Smooth muscle cell (in vitro differentiated cells): ENCODE measurements around the gene RFESD. TPM values are rescaled to one million over a fixed set of nuclear protein-coding genes. Genes with fewer than 3 reads are reported as not detected.

ENCODE experiments used
- DNase-seq: peaks from one replicate; lab custom pipeline; 2025; ENCODE audit not compliant: unreplicated experiment; lab: John Stamatoyannopoulos, UW
- H2AFZ ChIP-seq: fragments of 200-600 bp; sonication (generic); 2 replicates; pipeline ENCODE4 v1.6.0; 2016; ENCODE audit warnings: antibody characterized with exemption, low read depth, mild to moderate bottlenecking
- H3F3A ChIP-seq: fragments of 200-600 bp; sonication (generic); 2 replicates; pipeline ENCODE4 v1.6.0; 2017; ENCODE audit warnings: antibody characterized with exemption, low read depth
- H3K27ac ChIP-seq: fragments of 200-600 bp; sonication (generic); 2 replicates; pipeline ENCODE4 v1.5.1; 2016; ENCODE audit warnings: low read depth, mild to moderate bottlenecking
- H3K27me3 ChIP-seq: fragments of 200-600 bp; sonication (generic); 2 replicates; pipeline ENCODE4 v1.6.1; 2016; ENCODE audit warnings: low read depth, mild to moderate bottlenecking
- H3K36me3 ChIP-seq: fragments of 200-600 bp; sonication (generic); 2 replicates; pipeline ENCODE4 v1.5.1; 2016; ENCODE audit warnings: low read depth
- H3K4me1 ChIP-seq: fragments of 200-600 bp; sonication (generic); 2 replicates; pipeline ENCODE4 v1.5.1; 2016; ENCODE audit warnings: low read depth
- H3K4me2 ChIP-seq: fragments of 200-600 bp; sonication (generic); 2 replicates; pipeline ENCODE4 v1.6.0; 2016; ENCODE audit warnings: mild to moderate bottlenecking
- H3K4me3 ChIP-seq: fragments of 200-600 bp; sonication (generic); 2 replicates; pipeline ENCODE4 v1.5.1; 2016; ENCODE audit warnings: mild to moderate bottlenecking
- H3K79me2 ChIP-seq: fragments of 200-600 bp; sonication (generic); 2 replicates; pipeline ENCODE4 v1.6.0; 2016; ENCODE audit warnings: low read depth, mild to moderate bottlenecking
- H3K9ac ChIP-seq: fragments of 200-600 bp; sonication (generic); 2 replicates; pipeline ENCODE4 v1.6.0; 2016; ENCODE audit warnings: low read depth
- H3K9me3 ChIP-seq: fragments of 200-600 bp; sonication (generic); replicated peaks from 2 replicates; pipeline ENCODE4 v1.5.1; 2016; ENCODE audit warnings: low read depth
- H4K20me1 ChIP-seq: fragments of 200-600 bp; sonication (generic); 2 replicates; pipeline ENCODE4 v1.6.0; 2016; ENCODE audit warnings: low read depth
- WGBS: methylation state at CpG from one replicate; pipeline ENCODE4 v1.1.7; 2016; ENCODE audit warnings: low lambda C conversion rate; 5-methylcytosine and 5-hydroxymethylcytosine counted together
- polyA plus RNA-seq: library from polyadenylated mRNA; unstranded; fragments of >200 nt; fragmentation: Nextera tagmentation; extraction: Ambion mirVana; gene quantifications from 2 replicates; pipeline ENCODE4 v1.2.1, GENCODE V29; 2016
- total RNA-seq: library from RNA; depleted of rRNA; stranded (reverse); fragments of >200 nt; gene quantifications from 2 replicates; pipeline ENCODE4 v1.2.3, GENCODE V29; 2014
- TF ChIP-seq, protein P1 (sequence below): fragments of 200-600 bp; sonication (generic); IDR thresholded peaks from 2 replicates; pipeline ENCODE4 v1.5.1; 2017; ENCODE audit warnings: borderline replicate concordance, mild to moderate bottlenecking, antibody characterized with exemption; ENCODE audit not compliant: insufficient read depth, poor library complexity, severe bottlenecking

The RFESD gene
- total RNA-seq: 0.45 and 6.8 TPM in 2 replicates
- 3.6 and 8.2 TPM in 2 replicates for polyA plus RNA-seq

DNA sequence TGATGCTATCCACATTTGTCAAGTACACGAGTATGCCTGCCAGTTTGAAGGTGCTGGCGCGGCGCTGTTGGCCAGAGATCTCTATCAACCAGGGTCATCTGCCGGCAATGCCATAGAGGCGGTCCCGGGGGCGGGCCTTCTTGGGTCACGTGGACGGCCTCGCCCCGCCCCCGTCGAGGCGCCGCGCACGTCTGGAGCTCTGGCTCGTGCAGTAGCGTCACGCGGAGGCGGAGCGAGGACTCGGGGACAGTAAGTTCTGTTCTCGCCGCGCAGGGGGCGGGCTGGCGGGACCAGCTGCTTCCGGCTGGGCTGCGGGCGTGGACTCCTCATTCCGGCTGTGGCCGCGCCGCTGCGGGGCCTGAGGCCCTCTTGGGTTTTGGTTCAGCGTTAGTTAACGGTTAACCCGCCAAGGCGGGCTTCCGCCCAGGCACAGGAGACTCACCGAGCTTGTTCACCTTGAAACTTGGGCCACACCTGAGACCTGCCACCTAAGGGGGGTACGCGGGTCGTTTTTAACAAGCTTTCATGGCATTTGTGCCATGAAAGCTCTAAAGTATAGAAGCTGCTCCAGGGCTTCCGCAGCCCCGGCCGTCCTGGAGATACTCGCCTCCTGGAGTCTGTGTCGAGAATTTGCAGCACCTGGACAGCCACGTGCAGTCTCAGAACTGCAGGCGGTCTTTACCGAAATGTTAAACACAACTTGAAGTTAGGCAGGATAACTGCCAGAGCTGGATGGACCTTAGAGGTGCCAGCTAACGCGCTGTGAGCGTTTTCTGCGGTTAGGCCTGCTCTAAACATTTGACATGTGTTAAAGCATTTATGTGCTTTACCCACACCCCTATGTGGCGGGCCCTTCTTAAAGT is at the start of gene RFESD:
RFESD (plus strand) TSS at position 209 of the 863 bp plus-strand sequence. CDS start 5,495 bp downstream, outside the sequence.
- Histone ChIP-seq H3K9me3 (no peaks in the 10 kb centered on the region), H3K79me2 (no peaks in the 10 kb centered on the region), H3K4me3 (peak within 1 kb of the TSS; percentile 68), H3K36me3 (no peaks in the 10 kb centered on the region), H3K9ac (peak within 1 kb of the TSS; percentile 85), H3K4me1 (peaks cover 9% of the 10 kb centered on the region), H3K4me2 (peak within 1 kb of the TSS; percentile 94), H3K27ac (peak within 1 kb of the TSS; percentile 86), H2AFZ (peak within 1 kb of the TSS; percentile 97), H4K20me1 (no peaks in the 10 kb centered on the region), H3K27me3 (no peaks in the 10 kb centered on the region), H3F3A (peaks cover 14% of the 10 kb centered on the region)
- TF ChIP-seq, protein P1, sequence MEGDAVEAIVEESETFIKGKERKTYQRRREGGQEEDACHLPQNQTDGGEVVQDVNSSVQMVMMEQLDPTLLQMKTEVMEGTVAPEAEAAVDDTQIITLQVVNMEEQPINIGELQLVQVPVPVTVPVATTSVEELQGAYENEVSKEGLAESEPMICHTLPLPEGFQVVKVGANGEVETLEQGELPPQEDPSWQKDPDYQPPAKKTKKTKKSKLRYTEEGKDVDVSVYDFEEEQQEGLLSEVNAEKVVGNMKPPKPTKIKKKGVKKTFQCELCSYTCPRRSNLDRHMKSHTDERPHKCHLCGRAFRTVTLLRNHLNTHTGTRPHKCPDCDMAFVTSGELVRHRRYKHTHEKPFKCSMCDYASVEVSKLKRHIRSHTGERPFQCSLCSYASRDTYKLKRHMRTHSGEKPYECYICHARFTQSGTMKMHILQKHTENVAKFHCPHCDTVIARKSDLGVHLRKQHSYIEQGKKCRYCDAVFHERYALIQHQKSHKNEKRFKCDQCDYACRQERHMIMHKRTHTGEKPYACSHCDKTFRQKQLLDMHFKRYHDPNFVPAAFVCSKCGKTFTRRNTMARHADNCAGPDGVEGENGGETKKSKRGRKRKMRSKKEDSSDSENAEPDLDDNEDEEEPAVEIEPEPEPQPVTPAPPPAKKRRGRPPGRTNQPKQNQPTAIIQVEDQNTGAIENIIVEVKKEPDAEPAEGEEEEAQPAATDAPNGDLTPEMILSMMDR: no peak
- WGBS: 3% methylated on average over 46 of the region's 60 CpGs
- DNase-seq: peak; percentile 77

DNA sequence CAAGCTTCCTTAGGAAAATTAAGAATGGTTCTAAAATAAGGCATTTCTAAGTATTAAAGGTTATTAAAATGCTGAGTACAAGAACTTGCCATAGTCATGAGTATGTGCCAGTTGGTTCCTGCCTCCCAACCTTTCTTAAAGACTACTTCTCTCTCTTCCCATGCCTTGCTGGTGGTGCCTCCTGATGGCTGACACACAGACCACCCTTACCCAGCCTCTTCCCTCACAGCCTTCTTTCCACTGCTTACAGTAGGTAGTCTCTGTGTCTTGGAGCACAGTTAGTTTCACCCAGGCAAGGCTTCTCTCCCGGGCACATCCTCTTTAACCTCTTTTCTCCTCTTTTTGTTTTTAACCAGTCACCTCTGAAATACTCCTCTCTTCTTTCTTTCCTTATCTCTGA is 47.3 kb upstream of the RFESD start:
- no peaks in the 10 kb centered on the region for H3K36me3 ChIP-seq
- H3K27ac ChIP-seq: no peak overlapping the region
- H3K9me3 ChIP-seq: no peaks in the 10 kb centered on the region
- no peaks in the 10 kb centered on the region for H3K4me1 ChIP-seq
- H4K20me1 ChIP-seq: no peaks in the 10 kb centered on the region
- H3K4me3 ChIP-seq: no peak overlapping the region
- H3K27me3 ChIP-seq: no peaks in the 10 kb centered on the region
- no peaks in the 10 kb centered on the region for H3F3A ChIP-seq
- H3K9ac ChIP-seq: no peak overlapping the region
- H3K4me2 ChIP-seq: no peak overlapping the region
- H3K79me2 ChIP-seq: no peaks in the 10 kb centered on the region
- WGBS: 95% methylated on average over 1 of the region's 1 CpG
- TF ChIP-seq, protein P1: no peak
- H2AFZ ChIP-seq: no peak overlapping the region
- DNase-seq: no peak

DNA sequence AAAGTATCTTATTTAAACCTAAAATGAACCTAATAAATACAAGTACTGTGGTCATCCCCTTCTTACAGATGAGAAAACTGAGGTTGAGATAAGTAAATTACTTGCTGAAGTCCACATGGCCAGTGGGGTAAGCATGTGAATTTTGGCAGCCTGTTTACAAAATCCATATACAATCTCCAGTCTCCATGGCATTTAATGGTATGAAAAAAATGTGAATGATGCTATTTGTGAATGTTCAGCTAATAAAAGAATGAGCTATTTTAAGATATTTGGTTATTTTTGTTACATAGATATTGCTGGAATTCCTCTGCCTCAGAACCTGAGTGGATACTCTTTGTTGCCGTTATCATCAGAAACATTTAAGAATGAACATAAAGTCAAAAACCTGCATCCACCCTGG is 46.0 kb upstream of the RFESD start:
- H4K20me1 ChIP-seq: no peaks in the 10 kb centered on the region
- no peaks in the 10 kb centered on the region for H3K79me2 ChIP-seq
- H3K9ac ChIP-seq: no peak overlapping the region
- no peak overlapping the region for H3K4me2 ChIP-seq
- H3K4me3 ChIP-seq: no peak overlapping the region
- H3F3A ChIP-seq: no peaks in the 10 kb centered on the region
- WGBS: 97% methylated on average over 1 of the region's 1 CpG
- no peaks in the 10 kb centered on the region for H3K4me1 ChIP-seq
- no peak for DNase-seq
- no peaks in the 10 kb centered on the region for H3K36me3 ChIP-seq
- H3K27ac ChIP-seq: no peak overlapping the region
- H3K27me3 ChIP-seq: no peaks in the 10 kb centered on the region
- H3K9me3 ChIP-seq: no peaks in the 10 kb centered on the region
- H2AFZ ChIP-seq: no peak overlapping the region
- TF ChIP-seq, protein P1: no peak
